ENCODE results near the gene MANEAL.
"Not testable (repeated sequence)": the region's sequence is repeated elsewhere in the genome, so short reads cannot be mapped to it uniquely, and the experiment has no call there.

Gene MANEAL, protein sequence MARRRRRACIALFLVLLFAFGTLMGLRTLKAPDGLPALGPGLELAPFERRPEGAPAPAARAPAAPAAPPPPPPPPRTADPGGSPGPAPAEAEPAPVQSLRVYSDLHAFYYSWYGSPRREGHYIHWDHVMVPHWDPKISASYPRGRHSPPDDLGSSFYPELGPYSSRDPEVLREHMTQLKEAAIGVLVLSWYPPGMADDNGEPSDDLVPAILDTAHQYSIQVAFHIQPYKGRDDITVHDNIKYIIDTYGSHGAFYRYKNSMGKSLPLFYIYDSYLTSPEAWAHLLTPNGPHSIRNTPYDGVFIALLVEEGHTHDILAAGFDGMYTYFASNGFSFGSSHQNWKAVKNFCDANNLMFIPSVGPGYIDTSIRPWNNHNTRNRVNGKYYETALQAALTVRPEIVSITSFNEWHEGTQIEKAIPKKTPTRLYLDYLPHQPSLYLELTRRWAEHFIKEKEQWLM

DNA sequence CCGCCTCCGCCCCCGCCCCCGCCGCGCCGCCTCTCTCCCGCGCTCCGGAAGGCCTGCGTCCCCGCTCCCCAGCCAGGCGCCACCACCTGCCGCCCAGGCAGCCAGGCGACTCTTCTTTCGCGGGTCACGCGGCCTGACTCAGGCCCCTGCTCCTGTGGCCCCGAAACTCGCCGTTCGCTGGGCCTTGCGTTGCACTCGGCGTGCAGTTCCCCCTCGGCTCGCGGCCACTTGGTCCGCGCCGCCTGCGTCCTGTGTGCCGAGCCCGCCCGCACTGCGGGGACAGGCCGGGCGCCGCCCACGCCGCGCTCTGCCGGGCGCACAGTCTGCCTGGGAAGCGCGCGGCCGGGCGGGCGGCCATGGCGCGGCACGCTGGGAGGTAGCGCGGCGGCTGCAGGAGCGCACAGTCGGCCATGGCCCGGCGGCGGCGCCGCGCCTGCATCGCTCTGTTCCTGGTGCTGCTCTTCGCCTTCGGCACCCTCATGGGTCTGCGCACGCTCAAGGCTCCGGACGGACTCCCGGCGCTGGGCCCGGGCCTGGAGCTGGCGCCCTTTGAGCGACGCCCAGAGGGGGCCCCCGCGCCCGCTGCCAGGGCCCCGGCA is at the start of gene MANEAL:
Gene MANEAL (plus strand): TSS at position 75 of the 599 bp plus-strand sequence. CDS start 336 bp downstream, at position 411.
- DNase-seq, result no peak

DNA sequence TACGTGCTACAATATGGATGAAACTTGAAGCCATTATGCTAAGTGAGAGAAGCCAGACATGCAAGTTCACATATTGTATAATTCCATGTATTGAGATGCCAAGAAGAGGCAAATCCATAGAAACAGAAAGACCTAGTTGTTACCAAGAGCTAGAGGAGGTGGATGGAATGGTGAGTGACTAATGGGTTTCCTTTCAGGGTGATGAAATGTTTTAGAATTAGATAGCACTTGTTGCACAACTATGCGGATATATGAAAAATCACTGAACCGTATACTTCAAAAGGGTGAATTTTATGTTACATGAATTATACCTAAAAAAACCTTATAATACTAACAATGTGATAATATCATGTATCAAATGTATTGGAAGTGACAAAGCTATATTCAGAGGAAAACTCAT is 46.8 kb upstream of the MANEAL start:
- no peak for DNase-seq

DNA sequence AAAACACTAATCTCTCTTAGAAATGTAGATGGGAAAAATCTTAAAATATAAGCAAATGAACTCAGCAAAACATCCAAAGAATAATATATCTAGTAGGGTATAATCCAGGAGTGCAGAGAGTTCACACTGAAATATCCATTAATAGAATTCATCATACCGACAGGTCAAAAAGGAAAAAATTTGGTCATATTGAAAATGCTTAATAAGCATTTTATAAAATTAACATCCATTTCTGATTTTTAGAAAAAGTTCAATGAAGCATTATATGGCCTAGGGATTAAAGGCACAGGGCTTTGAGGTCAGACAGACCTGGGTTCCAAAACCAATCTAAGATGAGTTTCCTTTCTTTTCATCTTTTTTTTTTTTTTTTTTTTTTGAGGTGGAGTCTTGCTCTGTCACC is 45.1 kb upstream of the MANEAL start:
- DNase-seq, result no peak

DNA sequence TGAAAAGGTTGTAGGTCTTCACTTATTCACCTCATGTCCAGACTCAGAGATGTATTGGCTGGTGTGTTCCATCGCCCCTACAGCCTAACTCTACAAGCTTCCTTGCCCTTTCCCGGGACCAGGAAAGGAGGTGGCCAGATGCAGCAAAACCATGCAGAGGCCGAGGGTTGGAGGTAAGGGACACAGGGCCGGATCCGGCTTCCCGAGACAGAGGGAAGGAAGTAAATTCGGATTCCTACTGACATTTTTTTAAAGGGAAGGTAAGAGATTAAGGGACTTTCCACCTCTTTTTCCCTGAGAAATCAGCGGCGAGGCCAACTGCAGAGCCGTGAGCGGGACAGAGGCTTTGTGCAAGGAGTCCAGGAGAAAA is 41.4 kb upstream of the MANEAL start:
- DNase-seq, result no peak

DNA sequence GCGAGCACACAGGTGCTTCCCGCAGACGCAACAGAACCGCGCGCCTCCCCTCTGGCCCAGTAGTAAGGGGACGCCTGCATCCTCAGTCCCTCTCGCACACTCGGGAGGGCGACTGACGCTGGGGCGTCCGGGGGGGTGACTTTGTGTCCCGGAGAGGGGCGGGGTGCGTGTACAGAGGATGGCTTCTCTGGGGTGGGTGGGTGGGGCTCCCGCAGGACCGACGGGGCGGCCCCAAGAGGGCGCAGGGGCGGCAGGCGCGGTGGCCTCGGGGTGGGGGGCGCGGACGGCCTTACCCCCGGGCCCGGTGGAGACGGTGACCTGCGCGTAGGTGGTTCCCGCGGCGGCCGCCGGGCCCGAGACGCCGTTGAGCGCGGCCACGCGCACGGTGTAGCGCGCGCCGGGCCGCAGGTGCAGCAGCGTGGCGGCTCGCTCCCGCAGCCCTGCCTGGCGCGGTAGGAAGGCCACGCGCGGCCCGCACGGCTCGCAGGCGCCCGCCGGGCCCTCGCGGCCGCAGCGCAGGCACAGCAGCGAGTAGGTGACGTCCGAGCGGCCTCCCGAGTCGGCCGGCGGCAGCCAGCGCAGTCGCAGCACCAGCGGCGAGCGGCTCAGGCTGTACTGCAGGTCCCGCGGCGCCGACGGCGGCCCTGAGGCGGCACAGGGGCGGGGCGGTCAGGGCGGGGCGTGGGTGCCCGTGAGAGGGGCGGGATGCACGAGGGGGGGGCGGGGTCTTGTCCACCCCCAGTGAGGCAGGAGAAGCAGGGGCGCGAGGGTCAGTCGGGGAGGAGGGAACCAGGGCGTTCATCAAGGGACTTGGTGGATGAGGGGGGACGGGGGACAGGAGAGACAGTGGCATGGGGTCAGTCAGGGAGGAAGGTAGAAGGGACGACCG is 40.8 kb upstream of the MANEAL start:
- DNase-seq, result no peak

DNA sequence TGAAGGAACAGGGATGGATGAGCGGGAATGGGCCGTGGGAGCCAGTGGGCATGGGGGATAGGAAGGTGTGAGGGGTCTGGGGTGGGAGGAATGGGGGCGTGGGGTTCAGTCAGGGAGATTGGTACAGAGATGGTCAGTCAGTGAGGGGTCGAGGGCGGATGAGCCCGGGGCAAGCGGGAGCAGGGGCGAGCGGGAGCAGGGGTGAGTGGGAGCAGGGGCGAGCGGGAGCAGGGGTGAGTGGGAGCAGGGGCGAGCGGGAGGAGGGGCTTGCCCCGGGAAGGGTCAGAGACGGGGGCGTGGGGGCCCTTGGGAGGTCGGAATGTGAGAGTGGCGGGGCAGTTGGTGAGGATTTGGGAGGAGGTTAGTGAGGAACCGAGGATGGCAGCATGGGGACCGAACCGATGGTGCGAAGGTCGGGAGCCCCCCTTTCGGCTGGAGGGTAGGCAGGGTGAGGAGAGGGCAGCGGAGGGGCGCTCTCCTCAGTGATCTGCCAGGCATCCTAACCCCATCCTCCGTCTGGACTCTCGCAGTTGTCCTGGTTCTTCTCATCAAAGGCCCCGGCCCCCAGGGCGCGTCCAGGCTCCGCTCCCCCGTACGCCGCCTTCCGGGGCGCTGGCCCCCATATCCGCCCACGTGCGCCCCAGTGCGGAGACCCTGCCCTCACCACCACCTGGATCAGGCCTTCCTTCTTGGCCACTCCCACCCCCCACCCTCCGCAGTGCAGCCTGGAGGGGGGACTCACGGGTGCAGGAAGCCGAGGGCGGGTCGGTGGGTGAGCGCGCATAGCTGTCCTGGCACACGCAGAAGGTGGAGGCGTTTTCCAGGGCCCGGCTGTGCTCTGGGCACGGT is 40.0 kb upstream of the MANEAL start:
- DNase-seq, result no peak

DNA sequence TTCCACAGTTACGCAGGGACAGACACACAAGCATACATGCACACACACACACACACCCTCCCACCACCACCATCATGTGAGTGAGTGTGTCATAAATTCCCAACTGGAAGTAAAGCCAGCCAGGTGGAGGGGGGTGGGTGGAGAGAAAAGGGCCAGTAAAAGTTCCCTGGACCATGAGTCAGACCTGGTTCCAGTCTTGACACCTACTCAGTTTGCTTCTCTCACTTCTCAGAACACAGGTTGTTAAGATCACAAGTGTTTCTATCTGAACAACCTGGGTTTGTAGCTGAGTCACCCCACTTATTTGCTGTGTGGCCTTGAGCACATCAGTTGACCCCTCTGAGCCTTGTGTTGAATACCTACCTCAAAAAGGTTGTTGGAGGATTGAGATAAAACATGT is 38.4 kb upstream of the MANEAL start:
- DNase-seq, result no peak

DNA sequence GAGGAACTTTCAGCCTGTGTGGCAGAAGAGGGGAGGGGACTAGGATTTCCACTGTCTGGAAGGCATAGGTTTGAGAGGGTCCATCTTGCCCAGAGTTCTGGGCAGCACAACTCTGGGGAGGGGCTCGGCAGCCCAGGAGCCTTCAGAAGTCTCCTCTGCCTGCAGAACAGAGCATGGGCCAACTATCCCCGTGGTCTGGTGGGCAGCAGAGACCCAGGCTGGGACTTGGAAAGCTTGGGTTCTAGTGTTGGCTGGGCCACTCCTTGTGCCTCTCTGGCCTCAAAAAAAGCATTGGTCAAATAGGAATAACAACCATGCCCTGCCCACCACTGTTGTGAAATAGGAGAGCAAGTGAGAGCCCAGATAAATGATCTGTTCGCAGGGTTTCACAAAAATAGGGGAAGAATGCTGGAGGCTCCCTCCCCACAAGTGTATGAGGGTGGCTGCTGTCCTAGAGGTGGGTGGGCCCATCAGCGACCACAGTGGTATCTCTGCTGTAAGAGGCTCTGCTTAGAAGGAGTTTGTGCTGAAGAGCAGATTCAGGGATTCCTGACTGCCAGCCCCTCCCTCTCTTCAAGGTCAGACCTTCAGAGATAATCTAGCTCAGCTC is 37.6 kb upstream of the MANEAL start:
- no peak for DNase-seq

DNA sequence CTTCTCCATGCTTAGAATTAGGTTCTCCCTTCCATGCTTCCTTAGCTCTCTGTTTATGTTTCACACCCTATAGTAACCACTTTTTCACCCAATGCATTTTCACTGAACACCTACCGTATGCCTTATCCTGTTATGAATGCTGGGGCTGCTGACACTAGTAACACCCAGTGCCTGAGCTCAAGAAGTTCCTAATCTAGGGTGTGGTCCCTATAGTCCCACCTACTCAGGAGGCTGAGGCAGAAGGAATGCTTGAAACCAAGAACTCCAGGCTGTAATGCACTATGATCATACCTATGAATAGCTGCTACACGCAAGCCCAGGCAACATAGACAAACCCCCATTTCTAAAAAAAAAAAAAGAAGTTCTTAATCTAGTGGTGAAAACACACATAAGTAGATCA is 34.2 kb upstream of the MANEAL start:
- no peak for DNase-seq

DNA sequence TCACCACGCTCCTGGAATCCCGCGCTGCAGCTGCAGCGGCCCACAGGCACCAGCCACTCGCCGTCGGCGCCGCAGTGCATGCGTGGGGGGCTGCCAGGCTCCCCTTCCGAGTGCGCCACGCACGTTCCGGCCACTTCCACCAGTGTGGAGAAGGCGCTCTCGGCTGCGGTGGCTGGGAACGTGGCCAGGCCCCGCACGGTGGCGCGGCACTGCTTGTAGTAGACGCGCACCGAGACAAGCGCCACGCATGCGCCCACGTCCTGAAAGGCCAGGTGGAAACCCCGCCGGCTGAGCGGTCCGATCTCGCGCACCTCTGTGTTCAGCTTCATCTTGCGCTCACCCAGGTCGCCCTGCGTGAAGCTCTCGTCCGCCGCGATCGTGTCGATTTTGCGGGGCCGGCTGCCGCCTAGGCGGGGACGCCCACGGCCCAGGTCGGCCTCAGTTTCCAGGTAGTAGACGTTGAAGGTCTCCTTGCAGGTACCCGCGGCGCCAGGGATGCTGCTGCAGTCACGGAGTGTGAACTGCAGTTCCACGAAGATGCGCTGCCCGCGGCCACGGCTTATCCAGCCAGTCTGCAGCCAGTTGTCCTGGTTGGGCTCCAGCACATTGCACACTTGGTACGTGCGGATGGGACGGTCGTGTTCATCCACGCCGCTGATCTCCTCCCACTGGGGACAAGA is 32.1 kb upstream of the MANEAL start:
- no peak for DNase-seq

DNA sequence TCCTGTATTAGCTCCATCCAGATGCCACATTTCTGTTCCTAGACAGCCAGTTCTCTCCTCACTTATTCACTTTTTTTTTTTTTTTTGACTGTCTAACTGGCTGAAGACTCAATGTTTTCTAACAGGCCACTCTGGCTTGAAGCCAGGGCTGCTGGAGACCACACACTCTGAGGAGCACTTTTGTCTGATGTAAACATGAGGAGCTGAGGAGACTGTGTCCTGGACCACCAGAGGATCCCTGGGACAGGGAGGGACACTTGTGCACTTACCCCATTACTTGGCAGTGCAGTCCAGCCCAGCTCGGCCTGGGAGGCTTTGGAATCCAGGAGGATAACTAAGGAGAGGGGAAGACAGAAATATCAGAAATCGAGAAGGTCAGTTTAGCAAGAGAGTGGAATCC is 31.1 kb upstream of the MANEAL start:
- no peak for DNase-seq

DNA sequence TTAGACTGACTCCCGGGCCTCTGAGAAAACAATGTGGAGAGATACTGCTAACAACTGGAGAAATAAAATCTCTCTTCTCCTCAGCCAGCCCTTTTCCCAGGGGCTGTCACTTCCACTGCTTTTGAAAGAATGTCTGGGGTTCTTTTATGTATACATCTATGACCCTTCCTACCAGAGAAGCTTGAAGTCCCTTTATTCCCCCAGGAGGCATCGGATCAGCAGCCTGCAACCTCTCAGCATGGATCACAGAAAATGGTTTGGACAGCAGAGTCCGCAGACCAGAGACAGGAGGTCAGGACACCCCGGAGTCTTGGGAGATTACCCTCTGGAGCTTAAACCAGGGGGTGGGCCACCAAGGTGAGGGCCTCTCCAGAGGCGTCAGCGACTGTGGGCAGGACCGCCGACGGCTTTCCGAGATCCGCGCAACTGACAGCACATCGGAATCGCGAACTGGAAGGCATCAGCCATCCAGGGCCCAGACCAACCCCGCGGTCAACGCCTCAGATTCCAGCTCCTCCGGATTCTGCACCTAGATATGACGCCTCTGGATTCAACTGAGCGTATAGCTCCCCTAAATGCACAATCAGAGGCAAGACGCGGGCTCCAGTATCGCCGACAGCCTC is 29.7 kb upstream of the MANEAL start:
- no peak for DNase-seq

DNA sequence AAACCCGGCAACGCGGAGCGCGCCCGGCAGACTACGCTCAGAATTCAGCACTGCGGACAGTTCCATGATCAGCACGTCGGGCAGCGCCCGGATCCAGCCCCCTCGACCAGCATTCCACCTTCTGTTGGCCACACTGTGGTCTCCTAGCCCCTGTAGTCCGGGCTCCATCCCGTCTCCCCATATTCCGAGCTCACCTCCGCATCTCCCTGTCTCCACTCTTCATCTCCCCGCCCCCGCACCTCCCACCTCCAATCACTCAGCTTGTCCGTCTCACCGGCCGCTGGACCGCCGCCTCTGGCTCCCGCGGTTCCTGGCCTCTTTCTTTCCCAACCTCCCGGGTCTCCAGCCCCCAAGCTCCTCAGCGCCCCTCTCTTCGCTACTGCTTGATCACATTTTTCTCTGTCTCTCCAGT is 29.2 kb upstream of the MANEAL start:
- DNase-seq, result no peak

DNA sequence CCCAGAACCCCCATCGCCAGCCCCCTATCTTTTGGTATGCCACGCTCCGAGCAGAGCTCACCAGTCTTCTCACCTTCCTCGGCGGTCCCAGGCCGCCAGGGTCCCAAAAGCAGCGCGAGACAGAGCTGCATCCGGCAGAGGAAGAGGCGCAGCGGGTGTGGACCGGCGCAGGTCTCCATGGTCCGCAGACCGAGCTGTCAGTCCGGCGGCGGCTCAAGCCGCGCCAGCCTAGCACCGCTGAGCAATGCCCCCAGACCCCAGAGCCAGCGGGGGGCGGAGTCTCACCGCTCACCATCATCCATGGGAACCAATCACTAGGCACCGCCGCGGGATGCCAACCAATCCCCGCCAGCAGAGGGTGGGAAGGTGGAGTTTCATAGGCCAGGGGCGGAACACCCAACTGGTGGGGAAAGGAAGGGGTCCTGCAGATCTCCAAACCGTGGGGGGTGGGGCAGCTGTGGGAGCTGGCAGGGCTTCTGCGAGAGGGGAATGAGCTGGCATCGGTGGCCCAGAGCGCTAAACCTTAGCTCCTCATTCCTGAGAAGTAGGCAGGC is 28.7 kb upstream of the MANEAL start, which contains the start of gene EPHA10:
Gene EPHA10 (minus strand): TSS at position 233 of the 554 bp plus-strand sequence. CDS start 54 bp downstream, at position 179.
- peak; percentile 19 for DNase-seq

DNA sequence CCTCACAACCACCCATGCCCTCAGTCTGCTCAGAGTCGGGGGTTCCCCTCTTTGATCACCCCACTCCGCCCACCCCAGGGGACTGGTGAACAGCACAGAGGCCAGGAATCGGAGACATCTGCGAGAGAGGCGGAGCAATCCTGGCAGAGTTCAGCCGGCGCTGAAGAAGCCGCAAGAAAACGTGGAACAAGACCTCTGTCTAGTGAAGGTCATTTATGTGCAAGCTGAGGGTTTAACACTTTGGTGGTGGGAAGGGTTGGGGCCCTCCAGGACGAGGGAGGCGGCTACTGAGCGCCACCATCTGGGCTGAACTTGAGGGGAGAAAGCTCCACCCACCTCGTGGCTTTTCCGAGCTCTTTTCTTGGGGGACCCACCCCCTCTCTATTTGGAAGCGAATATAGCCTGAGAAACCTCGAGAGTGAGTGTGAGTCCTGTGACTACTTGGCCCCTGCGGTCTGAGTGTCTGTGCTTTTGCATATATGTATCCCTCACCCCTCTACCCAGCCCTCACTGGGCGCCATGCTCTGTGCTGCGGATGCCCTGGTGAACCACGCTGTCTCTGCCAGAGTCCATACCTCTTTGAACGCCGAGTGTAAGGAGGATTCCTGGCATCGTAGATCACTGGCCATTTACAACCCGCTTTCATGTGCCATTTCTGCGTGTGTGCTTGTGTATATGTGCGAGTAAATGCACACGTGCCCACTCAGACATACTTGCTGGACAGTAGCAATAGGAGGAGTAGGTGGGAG is 27.6 kb upstream of the MANEAL start:
- no peak for DNase-seq

DNA sequence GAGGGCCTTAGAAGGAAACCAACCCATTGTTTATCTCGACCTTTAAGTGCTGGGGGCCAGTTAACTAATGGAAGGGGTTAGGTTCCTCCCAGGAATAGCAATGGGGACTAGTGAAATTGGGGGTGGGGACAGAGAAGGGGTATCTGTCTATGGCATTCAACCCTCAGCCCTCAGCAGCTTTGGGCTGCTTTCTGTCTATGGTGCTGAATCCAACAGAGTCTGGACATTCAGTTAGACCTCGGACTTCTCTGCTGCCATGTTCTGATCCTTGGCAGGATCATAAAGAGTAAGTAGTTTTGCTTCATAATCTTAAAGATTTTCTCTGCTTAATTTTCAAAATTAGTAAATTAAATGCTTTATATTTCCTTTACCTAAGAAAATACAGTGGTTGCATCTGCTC is 26.2 kb upstream of the MANEAL start:
- no peak for DNase-seq

DNA sequence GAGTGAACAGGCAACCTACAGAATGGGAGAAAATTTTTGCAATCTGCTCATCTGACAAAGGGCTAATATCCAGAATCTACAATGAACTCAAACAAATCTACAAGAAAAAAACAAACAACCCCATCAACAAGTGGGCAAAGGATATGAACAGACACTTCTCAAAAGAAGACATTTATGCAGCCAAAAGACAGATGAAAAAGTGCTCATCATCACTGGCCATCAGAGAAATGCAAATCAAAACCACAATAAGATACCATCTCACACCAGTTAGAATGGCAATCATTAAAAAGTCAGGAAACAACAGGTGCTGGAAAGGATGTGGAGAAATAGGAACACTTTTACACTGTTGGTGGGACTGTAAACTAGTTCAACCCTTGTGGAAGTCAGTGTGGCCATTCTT is 22.2 kb upstream of the MANEAL start:
- DNase-seq, result not testable (repeated sequence)

DNA sequence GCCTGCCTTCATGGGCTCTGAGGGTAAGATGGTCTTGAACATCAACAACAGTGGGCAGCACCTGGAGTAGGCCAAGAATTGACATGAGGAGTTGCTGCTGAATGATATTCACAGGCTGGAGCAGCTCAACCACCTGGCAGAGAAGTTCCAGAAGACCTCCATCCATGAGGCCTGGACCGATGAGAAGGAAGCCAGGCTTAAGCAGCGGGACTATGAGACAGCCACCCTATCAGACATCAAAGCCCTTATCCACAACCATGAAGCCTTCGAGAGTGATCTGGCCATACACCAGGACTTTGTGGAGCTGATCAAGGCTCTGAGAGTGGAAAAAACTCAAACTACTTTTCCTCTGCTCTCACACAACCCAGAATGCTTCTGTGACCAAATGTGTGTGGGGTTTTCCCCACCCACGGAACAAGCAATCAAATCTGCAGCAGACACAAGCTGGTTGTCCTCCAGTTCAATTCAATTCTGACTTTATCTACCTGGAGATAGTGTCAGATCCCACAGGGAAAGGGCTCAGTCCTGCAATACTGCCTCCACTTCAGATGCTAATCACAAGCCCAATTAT is 16.6 kb upstream of the MANEAL start:
- no peak for DNase-seq

DNA sequence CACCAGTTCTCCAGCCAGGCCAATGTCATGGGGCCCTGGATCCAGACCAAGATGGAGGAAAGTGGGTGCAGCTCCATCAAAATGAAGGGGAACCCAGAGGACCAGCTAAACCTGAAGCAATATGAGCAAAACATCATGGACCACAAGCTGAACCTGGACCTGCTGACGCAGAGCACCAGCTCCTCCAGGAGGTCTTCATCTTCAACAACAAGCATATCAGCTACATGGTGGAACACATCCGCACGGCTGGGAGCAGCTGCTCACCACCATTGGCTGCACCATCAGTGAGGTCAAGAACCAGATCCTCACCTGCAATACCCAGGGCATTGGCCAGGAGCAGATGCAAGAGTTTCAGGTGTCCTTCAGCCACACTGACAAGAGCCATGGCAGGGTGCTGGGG is 15.0 kb upstream of the MANEAL start:
- no peak for DNase-seq

DNA sequence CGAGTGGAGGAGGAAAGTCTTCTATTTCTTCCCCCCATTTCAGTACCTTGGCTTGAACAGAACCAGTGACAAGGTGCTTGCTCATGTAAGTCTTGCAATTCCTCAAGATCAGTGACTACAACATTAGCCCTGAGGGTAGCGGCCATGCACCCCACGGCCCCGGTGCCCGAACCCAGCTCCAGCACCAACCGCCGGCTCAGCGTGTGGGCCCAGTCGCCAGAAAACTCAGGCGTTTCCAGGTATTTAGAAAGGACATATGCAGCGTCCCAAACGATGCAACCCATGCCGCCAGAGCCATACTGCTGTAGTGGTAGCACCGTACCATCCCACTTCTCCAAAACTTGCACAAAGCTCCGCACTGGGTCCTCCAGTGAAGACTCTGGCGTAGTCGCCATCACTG is 11.2 kb upstream of the MANEAL start:
- no peak for DNase-seq
